ENCODE data around the gene ASRGL1.

ASRGL1 gene

DNA sequence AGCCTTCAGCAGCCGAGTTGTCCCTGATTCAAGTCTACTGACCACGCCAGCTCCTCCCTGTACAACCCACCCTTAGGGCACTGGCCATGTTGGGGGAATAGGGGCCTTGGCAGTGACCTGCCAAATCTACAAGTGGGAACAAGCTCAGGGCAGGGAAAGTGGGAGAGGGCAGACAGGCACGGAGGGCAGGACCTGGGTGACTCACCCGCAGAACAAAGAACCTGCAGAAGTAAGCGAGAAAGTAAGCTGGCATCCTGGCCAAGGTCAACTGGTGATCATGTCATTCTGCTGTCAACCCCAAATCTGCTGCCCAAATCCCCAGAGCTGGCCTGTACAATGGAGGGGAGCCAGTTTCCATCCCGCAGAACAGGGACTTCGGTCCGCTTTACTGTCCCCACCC is 73.7 kb downstream of the ASRGL1 start:
- Histone ChIP-seq H3K36me3 (ENCODE audit: insufficient read depth, low read length) (no peaks in the 10 kb centered on the region), H4K20me1 (ENCODE audit: insufficient read depth, low read length, poor library complexity, severe bottlenecking) (no peaks in the 10 kb centered on the region), H3K9me2 (replicated peaks; ENCODE audit: low read depth, low read length) (no peaks in the 10 kb centered on the region), H3K4me1 (ENCODE audit: insufficient read depth, low read length, poor library complexity, severe bottlenecking) (no peaks in the 10 kb centered on the region), H3F3A (ENCODE audit: low read depth) (no peaks in the 10 kb centered on the region), H2AFZ (ENCODE audit: low read length) (no peak overlapping the region), H3K4me3 (ENCODE audit: low read length, poor library complexity, severe bottlenecking) (no peak overlapping the region), H3K9me3 (ENCODE audit: insufficient read depth, low read depth, low read length) (no peaks in the 10 kb centered on the region), H3K4me2 (ENCODE audit: low read depth, low read length, poor library complexity, severe bottlenecking) (no peak overlapping the region), H3K9ac (ENCODE audit: low read depth, low read length, poor library complexity, severe bottlenecking) (no peak overlapping the region), H3K79me2 (ENCODE audit: insufficient read depth, low read length) (no peaks in the 10 kb centered on the region), H3K27me3 (ENCODE audit: insufficient read depth, low read length, poor library complexity, severe bottlenecking) (no peaks in the 10 kb centered on the region)
- TF ChIP-seq, protein P1, sequence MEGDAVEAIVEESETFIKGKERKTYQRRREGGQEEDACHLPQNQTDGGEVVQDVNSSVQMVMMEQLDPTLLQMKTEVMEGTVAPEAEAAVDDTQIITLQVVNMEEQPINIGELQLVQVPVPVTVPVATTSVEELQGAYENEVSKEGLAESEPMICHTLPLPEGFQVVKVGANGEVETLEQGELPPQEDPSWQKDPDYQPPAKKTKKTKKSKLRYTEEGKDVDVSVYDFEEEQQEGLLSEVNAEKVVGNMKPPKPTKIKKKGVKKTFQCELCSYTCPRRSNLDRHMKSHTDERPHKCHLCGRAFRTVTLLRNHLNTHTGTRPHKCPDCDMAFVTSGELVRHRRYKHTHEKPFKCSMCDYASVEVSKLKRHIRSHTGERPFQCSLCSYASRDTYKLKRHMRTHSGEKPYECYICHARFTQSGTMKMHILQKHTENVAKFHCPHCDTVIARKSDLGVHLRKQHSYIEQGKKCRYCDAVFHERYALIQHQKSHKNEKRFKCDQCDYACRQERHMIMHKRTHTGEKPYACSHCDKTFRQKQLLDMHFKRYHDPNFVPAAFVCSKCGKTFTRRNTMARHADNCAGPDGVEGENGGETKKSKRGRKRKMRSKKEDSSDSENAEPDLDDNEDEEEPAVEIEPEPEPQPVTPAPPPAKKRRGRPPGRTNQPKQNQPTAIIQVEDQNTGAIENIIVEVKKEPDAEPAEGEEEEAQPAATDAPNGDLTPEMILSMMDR (conservative IDR thresholded peaks at IDR 0.05; ENCODE audit: low read length): no peak
- no peak for TF ChIP-seq EZH2phosphoT487 (IDR thresholded peaks at IDR 0.05; ENCODE audit: borderline replicate concordance)

DNA sequence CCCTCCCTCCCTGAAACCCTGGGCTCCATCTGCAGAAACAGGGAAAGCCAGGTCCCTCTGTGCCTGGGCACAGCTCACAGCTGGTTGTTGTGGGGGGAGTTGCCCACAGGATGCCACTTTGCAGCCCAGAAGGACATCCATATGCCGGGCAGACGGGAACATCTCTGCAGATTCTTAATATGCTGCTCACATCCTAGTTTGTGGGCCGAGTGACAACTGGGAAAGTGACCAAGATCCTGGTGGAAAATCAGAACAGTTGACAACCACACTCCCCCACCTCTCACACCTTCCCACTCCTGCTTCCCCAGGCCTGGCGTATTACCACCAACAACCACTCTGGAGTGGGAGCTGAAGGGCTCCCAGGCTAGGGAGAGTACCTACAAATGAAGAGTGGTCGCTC is 74.3 kb downstream of the ASRGL1 start:
- no peaks in the 10 kb centered on the region for H3K36me3 ChIP-seq (ENCODE audit: insufficient read depth, low read length)
- H3K9me2 ChIP-seq (replicated peaks; ENCODE audit: low read depth, low read length): no peaks in the 10 kb centered on the region
- H3F3A ChIP-seq (ENCODE audit: low read depth): no peaks in the 10 kb centered on the region
- no peak overlapping the region for H3K4me2 ChIP-seq (ENCODE audit: low read depth, low read length, poor library complexity, severe bottlenecking)
- H3K9me3 ChIP-seq (ENCODE audit: insufficient read depth, low read depth, low read length): no peaks in the 10 kb centered on the region
- H2AFZ ChIP-seq (ENCODE audit: low read length): no peak overlapping the region
- H3K9ac ChIP-seq (ENCODE audit: low read depth, low read length, poor library complexity, severe bottlenecking): no peak overlapping the region
- H4K20me1 ChIP-seq (ENCODE audit: insufficient read depth, low read length, poor library complexity, severe bottlenecking): no peaks in the 10 kb centered on the region
- no peaks in the 10 kb centered on the region for H3K4me1 ChIP-seq (ENCODE audit: insufficient read depth, low read length, poor library complexity, severe bottlenecking)
- no peaks in the 10 kb centered on the region for H3K27me3 ChIP-seq (ENCODE audit: insufficient read depth, low read length, poor library complexity, severe bottlenecking)
- H3K4me3 ChIP-seq (ENCODE audit: low read length, poor library complexity, severe bottlenecking): no peak overlapping the region
- no peak for TF ChIP-seq EZH2phosphoT487 (IDR thresholded peaks at IDR 0.05; ENCODE audit: borderline replicate concordance)
- TF ChIP-seq, protein P1 (conservative IDR thresholded peaks at IDR 0.05; ENCODE audit: low read length): no peak
- H3K79me2 ChIP-seq (ENCODE audit: insufficient read depth, low read length): no peaks in the 10 kb centered on the region

DNA sequence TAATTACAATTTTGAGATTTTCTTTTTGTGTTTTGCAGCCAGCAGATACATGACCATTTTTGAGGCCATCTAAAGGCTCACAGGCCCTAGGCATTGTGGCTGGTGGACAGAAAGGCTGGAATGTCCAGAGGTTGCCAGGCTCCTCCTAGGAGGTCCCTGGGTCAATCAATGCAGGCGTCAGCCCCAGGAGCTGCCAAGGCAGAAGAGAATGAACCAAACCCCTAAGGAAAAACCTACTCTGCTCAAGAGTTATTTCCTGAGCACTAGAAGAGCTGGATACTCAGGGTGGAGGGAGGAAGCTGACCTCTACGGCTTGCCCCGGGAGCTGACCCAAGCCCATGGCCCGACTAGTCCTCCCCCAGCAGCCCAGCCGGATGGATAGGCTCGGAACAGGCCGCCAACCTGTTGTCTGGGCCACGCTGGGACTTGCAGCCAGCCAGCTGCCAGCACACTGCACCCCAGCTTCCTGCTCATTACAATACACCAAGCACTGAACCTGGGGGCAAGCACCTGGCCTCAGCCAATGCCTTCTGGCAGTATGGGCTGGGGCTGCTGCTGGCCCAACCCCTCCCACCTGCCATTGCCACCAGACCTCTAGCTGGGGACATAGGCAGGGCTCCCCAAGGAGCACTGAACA is 75.9 kb downstream of the ASRGL1 start:
- TF ChIP-seq, protein P1 (conservative IDR thresholded peaks at IDR 0.05; ENCODE audit: low read length): no peak
- no peak for TF ChIP-seq EZH2phosphoT487 (IDR thresholded peaks at IDR 0.05; ENCODE audit: borderline replicate concordance)
- no peak overlapping the region for H3K9ac ChIP-seq (ENCODE audit: low read depth, low read length, poor library complexity, severe bottlenecking)
- H3K9me3 ChIP-seq (ENCODE audit: insufficient read depth, low read depth, low read length): no peaks in the 10 kb centered on the region
- no peaks in the 10 kb centered on the region for H3K9me2 ChIP-seq (replicated peaks; ENCODE audit: low read depth, low read length)
- no peak overlapping the region for H3K4me3 ChIP-seq (ENCODE audit: low read length, poor library complexity, severe bottlenecking)
- H3K79me2 ChIP-seq (ENCODE audit: insufficient read depth, low read length): no peaks in the 10 kb centered on the region
- no peaks in the 10 kb centered on the region for H4K20me1 ChIP-seq (ENCODE audit: insufficient read depth, low read length, poor library complexity, severe bottlenecking)
- no peaks in the 10 kb centered on the region for H3K36me3 ChIP-seq (ENCODE audit: insufficient read depth, low read length)
- no peak overlapping the region for H3K4me2 ChIP-seq (ENCODE audit: low read depth, low read length, poor library complexity, severe bottlenecking)
- H2AFZ ChIP-seq (ENCODE audit: low read length): no peak overlapping the region
- no peaks in the 10 kb centered on the region for H3K4me1 ChIP-seq (ENCODE audit: insufficient read depth, low read length, poor library complexity, severe bottlenecking)
- no peaks in the 10 kb centered on the region for H3F3A ChIP-seq (ENCODE audit: low read depth)
- no peaks in the 10 kb centered on the region for H3K27me3 ChIP-seq (ENCODE audit: insufficient read depth, low read length, poor library complexity, severe bottlenecking)
